Measurements from ENCODE around the gene ZNF211.

DNA sequence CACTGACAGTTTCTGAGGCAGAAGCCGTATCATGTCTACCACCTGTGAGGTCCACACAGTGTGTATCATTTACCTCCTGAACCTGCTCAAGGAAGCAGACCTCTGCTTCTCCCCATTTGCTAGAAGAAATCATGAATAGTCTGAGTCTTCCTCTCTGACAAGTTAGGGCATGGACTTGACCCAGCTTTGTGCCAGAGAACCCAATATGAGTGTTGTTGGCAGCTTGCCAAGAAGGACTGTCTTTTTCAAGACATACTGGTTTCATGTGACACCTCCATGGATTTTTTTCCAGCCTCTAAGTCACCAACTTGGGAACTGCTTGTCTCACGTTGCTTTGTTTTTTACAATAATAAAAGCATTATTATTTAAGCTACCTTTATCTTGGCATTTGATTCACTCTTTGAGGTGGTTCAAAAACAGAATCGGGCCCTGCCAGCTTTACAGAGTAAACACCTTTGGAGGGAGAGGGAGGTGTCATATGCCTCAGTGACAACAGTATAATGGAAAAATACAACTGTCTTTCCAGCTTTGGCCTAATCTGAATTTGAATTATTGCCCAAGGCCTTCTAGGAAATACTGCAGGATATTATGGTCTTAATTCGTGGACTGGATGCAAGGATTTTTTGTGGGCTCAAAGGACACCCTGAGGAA lies 9.6 kb downstream of the ZNF211 start:
- TF ChIP-seq, protein P1, sequence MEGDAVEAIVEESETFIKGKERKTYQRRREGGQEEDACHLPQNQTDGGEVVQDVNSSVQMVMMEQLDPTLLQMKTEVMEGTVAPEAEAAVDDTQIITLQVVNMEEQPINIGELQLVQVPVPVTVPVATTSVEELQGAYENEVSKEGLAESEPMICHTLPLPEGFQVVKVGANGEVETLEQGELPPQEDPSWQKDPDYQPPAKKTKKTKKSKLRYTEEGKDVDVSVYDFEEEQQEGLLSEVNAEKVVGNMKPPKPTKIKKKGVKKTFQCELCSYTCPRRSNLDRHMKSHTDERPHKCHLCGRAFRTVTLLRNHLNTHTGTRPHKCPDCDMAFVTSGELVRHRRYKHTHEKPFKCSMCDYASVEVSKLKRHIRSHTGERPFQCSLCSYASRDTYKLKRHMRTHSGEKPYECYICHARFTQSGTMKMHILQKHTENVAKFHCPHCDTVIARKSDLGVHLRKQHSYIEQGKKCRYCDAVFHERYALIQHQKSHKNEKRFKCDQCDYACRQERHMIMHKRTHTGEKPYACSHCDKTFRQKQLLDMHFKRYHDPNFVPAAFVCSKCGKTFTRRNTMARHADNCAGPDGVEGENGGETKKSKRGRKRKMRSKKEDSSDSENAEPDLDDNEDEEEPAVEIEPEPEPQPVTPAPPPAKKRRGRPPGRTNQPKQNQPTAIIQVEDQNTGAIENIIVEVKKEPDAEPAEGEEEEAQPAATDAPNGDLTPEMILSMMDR (IDR thresholded peaks at IDR 0.05; ENCODE audit: low read depth, low read length): no peak
- no peak for TF ChIP-seq EZH2phosphoT487 (IDR thresholded peaks at IDR 0.05; ENCODE audit: low read depth)
